CD14-positive monocyte (primary cell): Measurements from ENCODE around the gene CGRRF1. TPM values are rescaled to one million over a fixed set of nuclear protein-coding genes. Genes with fewer than 3 reads are reported as not detected.

Experiments
- DNase-seq, 3 donors: peaks; one replicate each; pipeline ENCODE4 v3.0.0-alpha.2; 2011 to 2022
- H2AFZ ChIP-seq: 2 replicates; pipeline ENCODE4 v1.6.0; 2012; ENCODE audit warnings: mild to moderate bottlenecking, low read depth, low read length, inconsistent platforms; ENCODE audit not compliant: insufficient read depth, poor library complexity, severe bottlenecking
- H3K27ac ChIP-seq, 2 donors: 1 replicate in 1 of 2; 2 replicates in 1 of 2; pipeline ENCODE4 v1.5.1; 2012 to 2013; ENCODE audit warnings: low read length in 2 of 2, control low read depth in 1 of 2, inconsistent platforms in 1 of 2, low read depth in 1 of 2, mild to moderate bottlenecking in 1 of 2
- H3K27me3 ChIP-seq, 2 donors: one replicate each; pipeline versions ENCODE4 v1.6.0 to v1.6.1; 2011 to 2013; ENCODE audit warnings: low read length in 2 of 2; ENCODE audit not compliant: control insufficient read depth in 2 of 2, insufficient read depth in 2 of 2
- H3K36me3 ChIP-seq, 2 donors: replicated peaks in 1 of 2; 1 replicate in 1 of 2; 2 replicates in 1 of 2; pipeline versions ENCODE4 v1.5.1 to v1.6.1; 2012 to 2013; ENCODE audit warnings: low read length in 2 of 2, control low read depth in 1 of 2, inconsistent platforms in 1 of 2, mild to moderate bottlenecking in 1 of 2; ENCODE audit not compliant: insufficient read depth in 2 of 2, control insufficient read depth in 1 of 2
- H3K4me1 ChIP-seq, 2 donors: 1 replicate in 1 of 2; 2 replicates in 1 of 2; pipeline versions ENCODE4 v1.5.1 to v1.6.1; 2012 to 2013; ENCODE audit warnings: low read length in 2 of 2, control low read depth in 1 of 2, inconsistent platforms in 1 of 2, mild to moderate bottlenecking in 1 of 2, moderate library complexity in 1 of 2; ENCODE audit not compliant: insufficient read depth in 2 of 2, control insufficient read depth in 1 of 2
- H3K4me2 ChIP-seq: replicated peaks from 2 replicates; pipeline ENCODE3; 2012; ENCODE audit warnings: low read length, moderate library complexity, mild to moderate bottlenecking; ENCODE audit not compliant: poor library complexity, severe bottlenecking; ENCODE audit errors: extremely low read depth
- H3K4me3 ChIP-seq, 3 experiments: fragments of 200-600 bp in 1 of 3; sonication (generic) in 1 of 3; replicated peaks in 1 of 3; 1 replicate in 2 of 3; 2 replicates in 1 of 3; pipeline ENCODE4 v1.5.1; 2011 to 2013; ENCODE audit warnings: low read length in 3 of 3, mild to moderate bottlenecking in 3 of 3, control low read depth in 2 of 3, low read depth in 2 of 3, inconsistent platforms in 1 of 3, moderate library complexity in 1 of 3
- H3K79me2 ChIP-seq: 2 replicates; pipeline ENCODE4 v1.6.0; 2012; ENCODE audit warnings: mild to moderate bottlenecking, control low read depth, inconsistent platforms, low read length, moderate library complexity; ENCODE audit not compliant: insufficient read depth
- H3K9ac ChIP-seq: 2 replicates; pipeline ENCODE4 v1.6.0; 2017; ENCODE audit warnings: low read length, mild to moderate bottlenecking; ENCODE audit not compliant: insufficient read depth, poor library complexity, severe bottlenecking
- H3K9me3 ChIP-seq, 2 donors: replicated peaks in 1 of 2; 1 replicate in 1 of 2; 2 replicates in 1 of 2; pipeline versions ENCODE4 v1.5.1 to v1.6.1; 2012 to 2013; ENCODE audit warnings: low read length in 2 of 2, control low read depth in 1 of 2; ENCODE audit not compliant: control insufficient read depth in 1 of 2, insufficient read depth in 1 of 2
- H4K20me1 ChIP-seq: 2 replicates; pipeline ENCODE4 v1.6.0; 2012; ENCODE audit warnings: mild to moderate bottlenecking, low read length, control low read depth, moderate library complexity; ENCODE audit not compliant: insufficient read depth
- H3K27ac Mint-ChIP-seq, 7 donors: one replicate each; pipeline ENCODE4 v1.8.0; 2020; ENCODE audit warnings: mild to moderate bottlenecking in 7 of 7, mixed read lengths in 7 of 7, moderate library complexity in 6 of 7, inconsistent platforms in 2 of 7
- H3K27me3 Mint-ChIP-seq, 3 donors: one replicate each; pipeline ENCODE4 v1.8.0; 2021 to 2022; ENCODE audit warnings: low read depth in 3 of 3, mild to moderate bottlenecking in 3 of 3, mixed read lengths in 3 of 3, moderate library complexity in 3 of 3, inconsistent platforms in 1 of 3
- H3K36me3 Mint-ChIP-seq, 2 donors: one replicate each; pipeline ENCODE4 v1.8.0; 2020; ENCODE audit warnings: mixed read lengths in 2 of 2, inconsistent platforms in 1 of 2, mild to moderate bottlenecking in 1 of 2
- H3K4me1 Mint-ChIP-seq: one replicate; pipeline ENCODE4 v1.8.0; 2020; ENCODE audit warnings: mild to moderate bottlenecking, mixed read lengths
- H3K4me3 Mint-ChIP-seq, 2 donors: one replicate each; pipeline ENCODE4 v1.8.0; 2020; ENCODE audit warnings: mild to moderate bottlenecking in 2 of 2, mixed read lengths in 2 of 2, moderate library complexity in 1 of 2
- H3K9me3 Mint-ChIP-seq, 7 donors: one replicate each; pipeline ENCODE4 v1.8.0; 2020 to 2022; ENCODE audit warnings: mixed read lengths in 7 of 7, mild to moderate bottlenecking in 6 of 7, moderate library complexity in 6 of 7, inconsistent platforms in 2 of 7
- WGBS: methylation state at CpG from one replicate; pipeline ENCODE4 v1.1.5; 2013; ENCODE audit warnings: missing lambda C conversion rate; ENCODE audit not compliant: insufficient coverage; 5-methylcytosine and 5-hydroxymethylcytosine counted together
- intact Hi-C, 2 donors: fragments of 100-400 bp; cut with micrococcal nuclease; formaldehyde crosslinking; loops; one replicate each; pipeline versions ENCODE4 v1.15.0 to v1.15.1; 2023
- polyA plus RNA-seq, 3 donors: library from polyadenylated mRNA; depleted of rRNA in 1 of 3; unstranded in 2 of 3; stranded (reverse) in 1 of 3; fragments of 300-500 nt in 2 of 3; fragments of >200 nt in 1 of 3; fragmentation: Illumina TruSeq in 2 of 3; gene quantifications; 1 replicate in 2 of 3; 2 replicates in 1 of 3; pipeline ENCODE4 v1.2.3, GENCODE V29; 2012 to 2021
- TF ChIP-seq, protein P1 (sequence below): fragments of 200-600 bp; IDR thresholded peaks from one replicate; pipeline ENCODE4 v1.8.0; 2022; ENCODE audit warnings: antibody characterized with exemption, mild to moderate bottlenecking

Gene CGRRF1
- polyA plus RNA-seq, 3 donors: 5.8 to 19.4 (median 18.6) TPM

DNA sequence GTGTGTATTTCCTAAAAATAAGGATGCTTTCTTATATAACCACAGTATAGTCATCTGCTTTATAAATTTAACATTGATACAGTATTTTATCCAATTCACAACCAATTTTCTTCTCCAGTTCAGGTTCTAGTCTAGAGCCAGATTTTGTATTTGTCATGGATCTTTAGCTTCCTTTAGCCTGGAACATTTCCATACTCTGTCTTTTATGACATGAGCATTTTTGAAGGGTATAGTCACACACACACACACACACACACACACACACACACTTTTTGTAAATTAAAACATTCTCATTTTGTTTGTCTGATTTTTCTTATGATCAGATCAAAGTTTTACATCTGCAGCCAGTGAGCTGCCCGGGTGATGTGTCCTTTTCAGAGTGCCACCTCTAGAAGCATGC lies 25.4 kb downstream of the CGRRF1 start:
- Mint-ChIP-seq H3K9me3 (no peaks in the 10 kb centered on the region), H3K36me3 (peaks cover 34 to 44% of the 10 kb centered on the region in 2 donors), H3K4me3 (no peak overlapping the region), H3K27ac (no peak overlapping the region), H3K27me3 (no peaks in the 10 kb centered on the region), H3K4me1 (no peaks in the 10 kb centered on the region)
- H3K27me3 ChIP-seq: no peaks in the 10 kb centered on the region
- no peak for DNase-seq
- H3K79me2 ChIP-seq: no peaks in the 10 kb centered on the region
- TF ChIP-seq, protein P1, sequence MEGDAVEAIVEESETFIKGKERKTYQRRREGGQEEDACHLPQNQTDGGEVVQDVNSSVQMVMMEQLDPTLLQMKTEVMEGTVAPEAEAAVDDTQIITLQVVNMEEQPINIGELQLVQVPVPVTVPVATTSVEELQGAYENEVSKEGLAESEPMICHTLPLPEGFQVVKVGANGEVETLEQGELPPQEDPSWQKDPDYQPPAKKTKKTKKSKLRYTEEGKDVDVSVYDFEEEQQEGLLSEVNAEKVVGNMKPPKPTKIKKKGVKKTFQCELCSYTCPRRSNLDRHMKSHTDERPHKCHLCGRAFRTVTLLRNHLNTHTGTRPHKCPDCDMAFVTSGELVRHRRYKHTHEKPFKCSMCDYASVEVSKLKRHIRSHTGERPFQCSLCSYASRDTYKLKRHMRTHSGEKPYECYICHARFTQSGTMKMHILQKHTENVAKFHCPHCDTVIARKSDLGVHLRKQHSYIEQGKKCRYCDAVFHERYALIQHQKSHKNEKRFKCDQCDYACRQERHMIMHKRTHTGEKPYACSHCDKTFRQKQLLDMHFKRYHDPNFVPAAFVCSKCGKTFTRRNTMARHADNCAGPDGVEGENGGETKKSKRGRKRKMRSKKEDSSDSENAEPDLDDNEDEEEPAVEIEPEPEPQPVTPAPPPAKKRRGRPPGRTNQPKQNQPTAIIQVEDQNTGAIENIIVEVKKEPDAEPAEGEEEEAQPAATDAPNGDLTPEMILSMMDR: no peak
- H4K20me1 ChIP-seq: no peaks in the 10 kb centered on the region
- H3K36me3 ChIP-seq: peaks cover 25 to 48% of the 10 kb centered on the region in 2 donors
- no peaks in the 10 kb centered on the region for H3K4me1 ChIP-seq
- no peak overlapping the region for H2AFZ ChIP-seq
- WGBS: no CpG with 5 or more reads among the region's 1 CpG
- H3K4me3 ChIP-seq: no peak overlapping the region
- no peak overlapping the region for H3K27ac ChIP-seq
- H3K9me3 ChIP-seq: no peaks in the 10 kb centered on the region
- H3K9ac ChIP-seq: no peak overlapping the region
- H3K4me2 ChIP-seq: no peak overlapping the region
- intact Hi-C loops: no loop called here

- Histone ChIP-seq H3K9me3 (no peaks in the 10 kb centered on the region), H3K4me2 (no peak overlapping the region), H3K27ac (no peak overlapping the region), H3K27me3 (no peaks in the 10 kb centered on the region), H2AFZ (no peak overlapping the region), H3K9ac (no peak overlapping the region), H4K20me1 (no peaks in the 10 kb centered on the region), H3K4me3 (no peak overlapping the region), H3K4me1 (no peaks in the 10 kb centered on the region), H3K36me3 (peaks cover 24 to 46% of the 10 kb centered on the region in 2 donors), H3K79me2 (no peaks in the 10 kb centered on the region)
- Mint-ChIP-seq H3K4me1 (no peaks in the 10 kb centered on the region), H3K4me3 (no peak overlapping the region), H3K27me3 (no peaks in the 10 kb centered on the region), H3K9me3 (no peaks in the 10 kb centered on the region), H3K36me3 (peaks cover 32 to 48% of the 10 kb centered on the region in 2 donors), H3K27ac (no peak overlapping the region)
- intact Hi-C loops: no loop called here
- DNase-seq: no peak
- TF ChIP-seq, protein P1: no peak
- no CpG with 5 or more reads among the region's 2 CpGs for WGBS
Observed at GRCh38 chr14:54535646-54536045, 25.9 kb downstream of the CGRRF1 start.
